ENCODE measurements around the gene IPMK. TPM values are rescaled to one million over a fixed set of nuclear protein-coding genes. Genes with fewer than 3 reads are reported as not detected.

Gene IPMK
- total and polyA plus RNA-seq, 9 of the 15 experiments (the other 6 are each of a cell fraction or from before 2014, with no cell fraction given) = 0.98 to 4.4 (median 2.7) TPM

DNA sequence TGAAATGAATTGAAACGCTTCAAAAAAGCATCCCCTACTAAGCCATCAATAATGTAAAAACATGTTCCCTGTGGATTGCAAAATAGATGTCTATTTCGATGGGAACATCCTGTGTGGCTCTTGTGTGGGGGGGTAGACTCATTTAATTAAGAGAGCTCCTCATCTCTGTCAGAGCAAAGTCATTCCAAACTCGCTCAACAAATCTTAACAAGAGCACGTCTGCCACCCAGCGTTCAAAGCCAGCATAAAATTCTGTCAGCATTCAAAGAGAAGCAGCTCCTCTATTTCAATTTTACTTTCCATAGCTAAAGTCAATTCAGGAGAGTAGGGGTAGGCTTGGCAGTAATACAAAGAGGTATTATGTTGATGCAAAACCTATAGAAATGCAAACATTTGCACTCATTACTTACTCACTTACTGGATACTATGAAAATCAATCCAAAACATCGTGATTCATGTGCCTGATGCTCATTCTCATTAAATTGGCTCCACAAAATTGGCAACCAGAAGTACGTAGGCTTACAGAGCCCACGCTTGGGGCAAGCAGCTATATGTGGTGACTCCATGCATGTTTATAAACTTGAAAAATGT, 114.9 kb downstream of the IPMK start (continued):
- TF ChIP-seq CHD1 (IDR thresholded peaks at IDR 0.05; ENCODE audit: low read length) (no peak), HSF4 (CRISPR knock-in tag; IDR thresholded peaks at IDR 0.05; ENCODE audit: borderline replicate concordance) (no peak)

DNA sequence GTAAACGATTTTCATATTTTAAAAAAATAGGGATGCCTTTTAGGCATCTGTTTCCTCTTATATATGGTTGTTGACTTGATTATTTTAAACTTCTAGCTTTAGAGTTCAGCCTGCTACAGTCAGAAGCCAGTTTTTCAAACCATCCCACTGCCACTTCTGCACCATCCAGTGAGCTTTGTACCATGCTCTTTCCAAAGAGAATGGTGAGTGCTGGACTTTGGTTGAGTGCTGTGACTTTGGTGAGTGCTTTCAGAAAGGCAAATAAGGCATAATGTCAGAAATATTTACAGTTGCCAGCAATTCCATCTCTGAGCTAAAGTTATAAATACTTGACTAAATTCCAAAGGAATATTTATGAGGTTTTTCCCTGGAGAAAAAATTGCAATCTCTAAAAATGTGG, 117.4 kb downstream of the IPMK start:
- Histone ChIP-seq H3K79me2 (ENCODE audit: control insufficient read depth, insufficient read depth, low read length) (no peaks in the 10 kb centered on the region), H3K9ac (ENCODE audit: insufficient read depth in 1 of 2, low read depth in 2 of 2, low read length in 2 of 2) (no peak overlapping the region), H3K9me3 (replicated peaks; ENCODE audit: control insufficient read depth, insufficient read depth, low read depth, low read length) (no peaks in the 10 kb centered on the region), H3K27ac (ENCODE audit: extremely low read depth, low read depth, low read length) (no peak overlapping the region), H3K9me1 (ENCODE audit: control insufficient read depth, insufficient read depth, low read length) (no peaks in the 10 kb centered on the region), H3K4me1 (replicated peaks in 1 of 2; ENCODE audit: control insufficient read depth in 2 of 2, insufficient read depth in 2 of 2, low read length in 2 of 2) (no peaks in the 10 kb centered on the region), H3K36me3 (ENCODE audit: control insufficient read depth, insufficient read depth, low read length) (no peaks in the 10 kb centered on the region), H4K20me1 (replicated peaks; ENCODE audit: control insufficient read depth, insufficient read depth, low read length) (no peaks in the 10 kb centered on the region), H2AFZ (ENCODE audit: low read depth, low read length) (no peak overlapping the region), H3K4me2 (ENCODE audit: insufficient read depth, low read length) (no peak overlapping the region), H3K27me3 (ENCODE audit: control insufficient read depth in 2 of 2, insufficient read depth in 2 of 2, low read length in 2 of 2) (no peaks in the 10 kb centered on the region), H3K4me3 (no peak overlapping the region)
- intact Hi-C loops (cut with micrococcal nuclease) = no loop called here
- FAIRE-seq (no peak), DNase-seq (ENCODE audit: extremely low read depth in 1 of 4, low spot score in 3 of 4) (no peak), ATAC-seq (no peak)
- no TSS peak for BruUV-seq (replicated peaks)
- CTCF ChIA-PET (ENCODE audit: low intra/inter-chr PET ratio) = no interaction called here
- 0% methylated on average over 1 of the region's 1 CpG for WGBS (ENCODE audit: insufficient coverage, low coverage, missing lambda C conversion rate)
- no peak for TF ChIP-seq OTX1 (CRISPR knock-in tag; IDR thresholded peaks at IDR 0.05)
- TF ChIP-seq MYNN (IDR thresholded peaks at IDR 0.05) = no peak
- no peak for TF ChIP-seq MYNN (CRISPR knock-in tag; IDR thresholded peaks at IDR 0.05)
- TF ChIP-seq RBFOX2 (IDR thresholded peaks at IDR 0.05; ENCODE audit: low read depth, low read length) = no peak
- no peak for TF ChIP-seq TFAM (CRISPR knock-in tag; conservative IDR thresholded peaks at IDR 0.05)
- TF ChIP-seq JUNB (CRISPR knock-in tag; conservative IDR thresholded peaks at IDR 0.05) = no peak
- no peak for TF ChIP-seq GABPB2 (CRISPR knock-in tag; conservative IDR thresholded peaks at IDR 0.05)
- TF ChIP-seq, protein P1, sequence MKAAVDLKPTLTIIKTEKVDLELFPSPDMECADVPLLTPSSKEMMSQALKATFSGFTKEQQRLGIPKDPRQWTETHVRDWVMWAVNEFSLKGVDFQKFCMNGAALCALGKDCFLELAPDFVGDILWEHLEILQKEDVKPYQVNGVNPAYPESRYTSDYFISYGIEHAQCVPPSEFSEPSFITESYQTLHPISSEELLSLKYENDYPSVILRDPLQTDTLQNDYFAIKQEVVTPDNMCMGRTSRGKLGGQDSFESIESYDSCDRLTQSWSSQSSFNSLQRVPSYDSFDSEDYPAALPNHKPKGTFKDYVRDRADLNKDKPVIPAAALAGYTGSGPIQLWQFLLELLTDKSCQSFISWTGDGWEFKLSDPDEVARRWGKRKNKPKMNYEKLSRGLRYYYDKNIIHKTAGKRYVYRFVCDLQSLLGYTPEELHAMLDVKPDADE (conservative IDR thresholded peaks at IDR 0.05; ENCODE audit: control insufficient read depth, low read depth, low read length) = no peak
- TF ChIP-seq TCF7L2 (IDR thresholded peaks at IDR 0.05; ENCODE audit: low read depth, low read length) = no peak
- POLR2A ChIA-PET = no interaction called here
- in situ Hi-C loops (cut with MboI) = loop anchor here (25.0 kb wide), 1 partner anchor 813 kb away; no protein-coding TSS in a partner anchor
